ENCODE results near the gene KRTAP10-9.
"Not testable (repeated sequence)": the region's sequence is repeated elsewhere in the genome, so short reads cannot be mapped to it uniquely, and the experiment has no call there.

KRTAP10-9 gene

GRCh38 chr21:44644878-44645277 is 18.0 kb downstream of the KRTAP10-9 start:
- no peak for DNase-seq

- not testable (repeated sequence) for DNase-seq
These were observed 19.7 kb downstream of the KRTAP10-9 start, which contains the start of gene KRTAP10-11 for GRCh38 chr21:44646366-44647221. Gene KRTAP10-11 (plus strand): TSS chr21:44646414. CDS start chr21:44646459, 45 bp downstream.

DNA sequence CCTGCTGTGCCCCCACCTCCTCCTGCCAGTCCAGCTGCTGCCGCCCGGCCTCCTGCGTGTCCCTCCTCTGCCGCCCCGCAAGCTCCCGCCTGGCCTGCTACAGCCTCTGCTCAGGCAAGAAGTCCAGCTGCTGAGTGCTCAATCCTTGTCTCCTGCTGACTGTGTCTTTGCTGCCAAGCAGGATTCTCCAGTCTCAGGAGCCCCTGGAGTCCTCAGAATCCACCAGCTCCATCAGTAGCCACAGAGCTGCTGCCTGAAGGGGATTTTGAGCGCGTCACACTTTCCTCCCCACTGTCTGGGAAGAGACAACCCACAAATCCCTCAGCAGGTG is 20.3 kb downstream of the KRTAP10-9 start:
- no peak for DNase-seq

GRCh38 chr21:44648557-44649311 is 21.8 kb downstream of the KRTAP10-9 start:
- DNase-seq, result no peak

DNA sequence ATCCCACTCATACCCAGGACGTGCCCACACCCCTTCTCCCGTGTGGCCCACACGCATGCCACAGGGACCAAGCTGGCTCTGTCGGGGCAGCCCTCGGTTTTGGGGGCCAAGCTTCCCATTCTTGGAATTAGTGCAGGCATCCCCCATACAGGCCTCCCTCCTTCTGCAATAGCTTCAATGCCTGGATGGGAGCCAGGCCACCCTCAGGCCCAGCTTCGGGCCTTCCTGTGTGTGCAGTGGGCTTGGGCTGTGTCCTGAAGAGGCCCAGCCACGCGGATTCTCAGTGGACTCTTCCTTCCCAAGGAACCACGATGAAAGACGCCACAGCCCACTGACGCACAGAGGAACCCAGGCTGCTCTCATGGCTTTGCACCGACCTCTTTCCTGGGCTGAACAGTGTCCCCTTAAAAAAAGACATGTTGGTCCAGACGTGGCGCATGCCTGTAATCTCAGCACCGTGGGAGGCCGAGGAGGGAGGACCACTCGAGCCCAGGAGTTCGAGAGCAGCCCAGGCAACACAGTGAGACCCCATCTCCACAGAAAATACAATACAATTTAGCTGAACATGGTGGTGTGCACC is 22.7 kb downstream of the KRTAP10-9 start:
- DNase-seq, result no peak

GRCh38 chr21:44650265-44650972 is 23.5 kb downstream of the KRTAP10-9 start:
- DNase-seq, result no peak

DNA sequence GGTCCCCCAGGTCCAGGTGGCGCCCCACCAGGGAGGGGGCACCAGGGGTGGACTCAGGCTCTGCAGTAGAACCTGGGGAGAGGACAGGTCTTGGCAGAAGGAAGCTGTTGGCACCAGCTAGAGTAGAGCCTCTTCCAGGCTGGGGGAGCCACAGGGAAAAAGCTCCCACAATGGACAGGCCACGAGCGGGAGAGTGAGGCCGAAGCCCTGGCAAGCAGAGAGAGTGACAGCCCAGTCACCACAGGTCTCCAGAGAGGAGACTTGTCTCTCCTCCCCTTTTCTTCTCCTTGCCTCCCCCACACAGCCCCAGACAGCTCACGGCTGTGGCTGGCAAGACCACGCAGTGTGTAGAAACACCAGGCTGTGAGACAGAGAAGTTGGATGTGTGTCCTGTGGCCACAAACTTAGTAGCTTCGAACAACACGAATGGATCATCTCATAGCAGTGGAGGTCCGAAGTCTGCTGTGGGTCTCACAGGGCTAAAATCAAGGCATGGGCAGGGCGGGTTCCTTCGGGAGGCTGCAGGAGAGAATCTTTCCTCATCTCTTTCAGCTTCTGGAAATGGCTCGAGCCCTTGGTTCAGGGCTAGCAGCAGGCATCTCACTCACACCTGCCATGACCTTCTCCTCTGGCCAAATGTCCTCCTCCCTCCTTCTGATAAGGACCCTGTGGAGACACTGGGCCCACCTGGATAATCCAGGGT is 24.2 kb downstream of the KRTAP10-9 start:
- DNase-seq, result no peak

- DNase-seq, result no peak
These were observed 26.2 kb downstream of the KRTAP10-9 start for GRCh38 chr21:44653123-44653522.

DNA sequence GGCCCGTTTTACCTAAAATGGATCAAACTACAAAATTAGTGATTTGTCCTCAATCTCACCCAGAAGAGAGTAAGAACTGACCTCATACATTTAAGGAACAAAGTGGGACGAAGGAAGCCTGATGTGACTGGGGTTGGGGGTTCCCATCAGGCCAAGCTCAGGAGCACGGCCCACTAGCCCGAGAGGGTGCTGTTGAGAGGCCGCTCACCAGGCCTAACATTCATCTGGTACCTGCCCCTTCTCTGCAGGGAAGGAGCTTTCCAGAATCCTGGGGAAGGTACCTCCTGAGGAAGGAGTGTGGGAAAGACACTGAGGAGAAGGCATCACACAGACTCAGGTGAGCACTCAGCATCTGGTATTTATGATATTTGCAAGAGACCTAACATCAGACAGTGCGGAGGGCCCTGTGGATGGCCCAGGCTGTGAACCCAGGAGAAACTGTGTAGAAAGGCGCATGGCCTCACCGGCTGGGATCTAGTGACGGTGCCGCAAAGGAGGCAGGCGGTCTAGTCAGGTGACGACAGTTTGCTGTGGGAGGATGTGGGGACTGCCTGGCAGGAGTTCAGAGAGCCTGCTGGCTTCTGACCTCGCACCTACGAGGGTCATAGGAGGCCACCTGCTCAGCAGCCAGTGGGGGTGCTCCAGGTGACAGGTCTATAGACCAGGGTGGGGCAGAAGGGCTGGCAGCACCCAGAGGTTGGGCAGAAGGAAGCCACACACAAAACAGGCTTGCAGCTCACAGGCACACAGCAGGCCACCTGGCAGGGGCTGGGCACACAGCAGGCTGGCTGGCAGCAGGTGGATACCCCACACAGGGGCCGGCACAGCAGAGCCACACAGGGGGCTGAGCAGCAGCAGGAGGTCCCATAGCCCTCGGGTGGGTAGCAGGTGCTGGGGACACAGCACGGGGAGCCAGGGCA is 27.0 kb downstream of the KRTAP10-9 start:
- no peak for DNase-seq

- no peak for DNase-seq
These were observed 27.8 kb downstream of the KRTAP10-9 start, which contains the start of gene KRTAP12-4 for GRCh38 chr21:44654576-44655175. Gene KRTAP12-4 (minus strand): TSS chr21:44654659. CDS start chr21:44654614, 45 bp downstream.

- DNase-seq, result no peak
These were observed 30.0 kb downstream of the KRTAP10-9 start for GRCh38 chr21:44656868-44657267.

DNA sequence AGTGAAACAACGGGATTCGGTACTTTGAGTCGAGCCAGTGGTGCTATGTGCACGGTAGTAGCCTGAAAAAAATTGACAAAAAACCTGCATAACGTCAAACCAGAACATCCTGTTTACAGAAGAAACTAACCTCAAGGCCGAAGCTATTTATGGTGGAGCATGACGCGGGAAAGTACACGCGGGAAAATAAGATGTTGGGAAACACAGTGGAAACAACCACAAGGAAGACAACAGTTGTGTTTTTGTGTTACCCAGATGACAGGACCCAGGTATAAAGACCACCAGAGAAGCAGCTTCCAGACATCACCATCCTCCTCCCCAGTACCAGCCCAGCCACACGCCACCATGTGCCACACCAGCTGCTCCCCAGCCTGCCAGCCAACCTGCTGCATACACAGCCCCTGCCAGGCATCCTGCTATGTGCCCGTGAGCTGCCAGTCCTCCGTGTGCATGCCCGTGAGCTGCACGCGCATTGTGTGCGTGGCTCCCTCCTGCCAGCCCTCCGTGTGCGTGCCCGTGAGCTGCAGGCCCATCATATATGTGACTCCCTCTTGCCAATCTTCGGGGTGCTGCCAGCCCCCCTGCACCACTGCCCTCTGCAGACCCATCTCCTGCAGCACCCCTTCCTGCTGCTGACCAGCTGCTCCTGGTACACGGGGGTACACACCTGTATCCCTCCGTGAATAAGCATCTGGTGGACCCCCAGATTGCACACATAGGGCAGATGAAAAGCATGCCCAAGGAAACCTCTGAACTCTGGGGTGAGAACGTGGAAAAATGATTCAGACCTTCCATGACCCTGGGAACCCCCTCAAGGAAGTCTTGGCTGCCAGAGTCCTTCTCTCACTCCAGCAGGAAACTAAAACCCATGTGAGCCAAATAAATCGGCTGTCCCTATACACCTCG is 31.0 kb downstream of the KRTAP10-9 start, which contains the start of gene KRTAP12-3:
Gene KRTAP12-3, plus strand, starts transcription at position 298 of the 906 bp plus-strand sequence. Its CDS starts 48 bp downstream, at position 346.
- no peak for DNase-seq

GRCh38 chr21:44658541-44658910 is 31.6 kb downstream of the KRTAP10-9 start:
- DNase-seq, result no peak

DNA sequence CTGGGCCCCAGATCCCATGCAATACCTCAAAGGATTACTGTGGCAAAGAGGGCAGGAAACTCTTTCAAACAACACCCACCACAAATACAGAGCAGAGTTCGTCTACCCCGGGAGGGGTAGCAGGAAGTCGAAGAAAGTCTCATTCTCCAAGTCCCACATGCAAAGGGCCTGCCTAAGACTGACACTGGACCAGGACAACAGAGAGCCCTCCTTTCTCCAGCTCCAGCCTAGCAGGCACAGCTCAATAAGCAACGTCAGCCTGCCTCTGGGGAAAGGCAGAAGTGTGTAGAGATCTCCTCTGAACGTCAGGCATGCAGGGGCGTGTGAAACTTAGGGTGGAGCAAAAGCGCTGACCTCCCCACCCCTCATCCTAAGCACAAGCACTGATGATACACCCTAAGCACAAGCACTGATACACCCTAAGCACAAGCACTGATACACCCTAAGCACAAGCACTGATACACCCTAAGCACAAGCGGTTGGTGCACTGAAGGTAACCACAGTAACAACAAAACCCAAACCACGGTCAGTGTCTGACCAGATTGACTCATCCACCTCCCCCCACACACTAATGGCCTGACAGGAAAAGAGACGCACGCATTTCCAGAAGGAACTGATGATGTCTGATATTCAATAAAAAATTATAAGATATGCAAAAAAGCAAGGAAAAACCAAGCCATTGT is 32.2 kb downstream of the KRTAP10-9 start:
- DNase-seq, result no peak

DNA sequence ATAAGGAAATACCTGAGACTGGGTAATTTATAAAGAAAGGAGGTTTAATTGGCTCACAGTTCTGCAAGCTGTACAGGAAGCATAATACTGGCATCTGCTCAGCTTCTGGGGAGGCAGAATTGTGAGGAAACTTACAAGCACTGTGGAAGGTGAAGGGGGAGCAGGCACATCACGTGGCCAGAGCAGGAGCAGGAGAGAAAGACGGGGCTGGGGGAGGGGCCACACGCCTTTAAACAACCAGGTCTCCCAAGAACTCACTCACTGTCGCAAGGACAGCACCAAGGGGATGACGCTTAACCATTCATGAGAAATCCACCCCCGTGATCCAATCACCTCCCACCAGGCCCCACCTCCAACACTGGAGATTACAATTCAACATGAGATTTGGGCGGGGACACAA is 34.7 kb downstream of the KRTAP10-9 start:
- DNase-seq, result not testable (repeated sequence)

DNA sequence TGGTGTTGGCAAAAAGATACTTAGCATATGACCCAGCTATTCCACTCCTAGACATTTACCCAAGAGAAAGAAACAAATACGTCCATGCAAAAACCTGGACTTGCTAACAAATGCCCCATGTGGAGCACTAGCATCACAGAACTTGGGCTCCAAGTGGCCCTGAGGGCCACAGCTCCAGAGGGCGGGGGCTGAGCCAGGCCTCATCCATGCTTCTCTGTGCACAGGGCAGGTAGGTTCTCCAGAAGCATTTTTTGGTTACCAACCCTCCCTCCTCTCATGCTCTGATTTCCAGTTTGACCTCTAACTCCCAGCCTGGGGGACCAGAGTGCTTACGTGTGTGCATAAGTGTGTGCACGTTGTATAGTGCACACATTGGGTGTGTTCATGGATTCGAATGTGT is 37.8 kb downstream of the KRTAP10-9 start:
- DNase-seq, result no peak

- DNase-seq, result no peak
These were observed 39.8 kb downstream of the KRTAP10-9 start, which contains the start of gene KRTAP12-2 for GRCh38 chr21:44666401-44667320. Gene KRTAP12-2 (minus strand): TSS chr21:44666927. CDS start chr21:44666886, 41 bp downstream.

DNA sequence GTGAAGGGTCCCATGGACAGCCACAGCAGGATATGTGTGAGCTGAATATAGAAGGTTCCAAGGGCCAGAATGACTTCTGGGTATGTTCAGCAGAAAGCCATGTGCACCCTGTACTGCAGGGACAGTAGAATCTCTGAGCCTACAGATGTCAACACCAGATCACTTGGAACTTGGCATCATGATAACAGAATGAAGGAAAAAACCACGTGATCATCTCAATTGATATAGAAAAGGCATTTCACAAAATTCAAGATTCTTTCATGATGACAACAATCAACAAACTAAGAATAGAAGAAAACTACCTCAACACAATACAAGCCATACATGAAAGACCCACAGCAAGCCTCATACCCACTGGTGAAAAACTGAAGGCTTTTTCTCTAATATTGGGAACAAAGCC is 40.7 kb downstream of the KRTAP10-9 start:
- no peak for DNase-seq

Data from stimulated activated CD4-positive, alpha-beta T cell treated with anti-CD3 and anti-CD28 coated beads, Interleukin-4, amount 100 ng/mL, for 1 hour (primary cell).